Measurements from ENCODE around the gene PGRMC2.

PGRMC2 gene

DNA sequence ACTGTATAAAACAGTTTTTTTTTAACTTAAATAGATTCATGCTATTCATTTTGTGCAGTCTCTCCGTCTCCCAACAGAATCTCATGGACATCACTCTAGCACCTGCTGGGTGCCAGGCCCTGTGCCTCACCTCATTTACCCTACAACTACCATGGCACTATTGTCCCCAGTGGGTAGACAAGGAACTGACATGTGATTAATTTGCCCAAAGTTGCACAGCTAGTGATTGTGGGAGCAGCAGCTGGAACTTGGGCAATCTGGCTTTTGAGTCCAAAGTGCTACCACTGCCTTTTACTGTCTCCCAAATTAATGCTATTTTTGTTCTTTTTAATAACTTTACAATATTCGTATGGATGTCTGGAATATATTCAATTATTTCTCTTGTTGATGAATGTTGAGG lies 11.2 kb upstream of the PGRMC2 start:
- DNase-seq = no peak

DNA sequence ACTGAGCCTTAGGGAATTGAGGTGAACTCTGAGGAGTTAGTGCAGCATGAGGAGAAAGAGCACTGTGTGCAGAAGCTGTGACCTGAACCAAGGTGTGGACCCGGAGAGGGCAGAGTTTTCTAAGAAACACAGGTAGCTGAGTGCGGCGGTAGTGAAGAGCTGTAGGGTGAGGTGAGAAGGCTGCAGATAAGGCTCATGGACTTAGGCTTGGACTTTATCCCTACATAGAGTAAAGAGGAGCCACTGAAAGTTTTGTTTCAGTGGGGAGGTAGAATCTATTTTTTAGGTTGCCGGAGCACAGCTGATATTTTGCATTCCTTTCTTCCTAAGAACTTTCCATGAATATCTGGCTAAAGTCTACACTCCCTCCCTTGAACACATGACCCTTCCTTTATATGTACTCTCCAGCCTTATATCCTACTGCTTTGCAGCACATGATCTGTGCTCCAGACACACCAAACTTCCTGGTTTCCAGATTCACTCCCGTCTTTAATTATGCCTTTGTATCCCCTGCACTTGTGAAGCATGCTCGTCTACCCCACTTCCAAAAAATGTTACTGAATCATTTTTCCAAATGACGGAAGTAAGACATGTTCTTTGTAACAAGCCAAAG lies 10.6 kb upstream of the PGRMC2 start:
- no peak for DNase-seq

DNA sequence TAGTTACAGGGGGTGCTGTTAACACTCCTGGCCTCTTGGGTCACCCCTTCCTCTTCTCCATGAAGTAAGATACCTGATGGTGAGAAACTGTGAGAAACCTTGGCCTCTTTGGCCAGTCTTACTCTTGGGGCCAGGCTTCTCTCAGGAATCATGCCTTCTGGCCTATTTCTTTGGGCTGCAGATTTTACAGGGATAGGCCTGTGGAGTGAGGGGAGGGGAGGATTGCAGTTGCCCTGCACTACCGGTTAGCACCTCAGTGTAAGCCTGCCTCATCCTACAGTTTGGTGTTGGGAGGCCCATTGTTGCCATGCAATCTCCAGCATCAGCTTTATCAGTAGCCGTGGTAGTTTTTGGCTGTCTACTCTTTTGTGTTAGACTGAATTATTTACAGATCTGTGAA lies 7.6 kb upstream of the PGRMC2 start:
- DNase-seq = peak; percentile 56

DNA sequence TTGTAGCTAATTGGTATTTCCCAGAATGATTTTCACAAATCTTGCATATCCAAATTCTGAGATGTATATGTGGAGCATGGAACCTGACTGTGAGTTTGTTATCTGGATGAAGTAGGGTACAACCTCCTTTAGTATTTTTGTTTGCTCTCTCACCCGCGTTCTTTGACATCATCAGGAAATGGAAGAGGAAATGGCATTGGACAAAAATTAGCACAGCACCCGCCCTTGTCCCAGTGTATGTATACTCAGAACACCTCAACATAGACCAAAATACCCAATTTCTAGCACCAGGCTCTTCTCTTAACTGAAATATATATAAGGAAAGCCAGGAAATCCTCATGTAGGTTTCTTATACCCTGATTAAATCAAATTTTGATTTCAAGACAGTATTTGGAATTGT lies 6.9 kb upstream of the PGRMC2 start:
- DNase-seq = no peak

DNA sequence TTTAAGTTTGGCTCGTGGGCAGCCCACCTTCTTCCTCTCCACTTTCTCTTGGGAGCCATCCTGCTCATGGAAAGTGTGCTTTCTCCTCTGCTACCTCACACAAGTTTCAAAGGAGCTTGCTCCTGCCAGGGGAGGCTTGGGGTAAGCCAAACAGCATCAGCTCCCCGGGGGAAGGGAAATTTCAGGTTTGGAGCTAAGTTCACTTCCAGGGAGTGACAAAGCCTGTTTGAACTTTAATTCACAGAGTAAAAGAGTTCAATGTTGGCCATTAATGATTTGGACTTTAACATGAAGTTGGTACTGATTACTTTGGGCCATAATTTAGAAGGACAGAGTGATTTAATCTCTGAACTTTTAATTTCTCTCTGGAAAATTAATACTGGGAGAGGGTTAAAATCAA lies 4.7 kb upstream of the PGRMC2 start:
- no peak for DNase-seq

DNA sequence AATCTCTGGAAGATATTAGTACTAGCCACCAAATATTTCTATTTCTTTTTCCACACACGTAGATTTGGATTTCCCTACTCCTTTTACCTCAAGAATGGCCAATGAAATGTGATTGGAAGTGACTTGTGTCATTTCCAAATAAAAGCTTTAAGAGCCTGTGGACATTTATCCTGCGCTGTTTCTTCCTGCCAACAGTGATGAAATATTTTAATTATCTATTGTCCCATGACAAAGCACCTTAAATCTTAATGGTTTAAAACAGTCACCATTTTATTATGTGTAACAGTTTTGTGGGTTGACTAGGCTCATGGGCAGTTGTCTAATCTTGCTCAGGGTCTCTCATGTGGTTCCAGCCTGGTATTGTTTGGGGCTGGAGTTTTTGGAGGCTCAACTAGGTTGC lies 3.5 kb upstream of the PGRMC2 start:
- no peak for DNase-seq

DNA sequence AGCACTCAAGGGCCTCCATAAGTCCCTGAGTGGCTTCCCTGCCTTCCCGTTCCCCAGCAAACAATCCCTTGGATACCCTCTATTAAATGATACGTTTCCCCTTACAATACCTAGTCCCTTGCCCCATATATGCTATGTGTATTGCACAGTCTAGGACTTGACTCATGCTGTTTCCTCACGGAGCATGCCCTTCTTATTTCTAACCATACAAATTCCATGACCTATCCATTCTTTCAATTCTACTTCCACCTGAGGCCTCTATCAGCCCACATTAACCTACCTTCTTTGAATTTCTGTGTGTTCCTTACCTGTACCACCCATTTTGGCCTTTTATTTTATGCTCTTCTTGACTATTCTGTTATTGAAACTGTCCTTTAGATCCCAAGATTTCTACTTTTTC lies 2.9 kb upstream of the PGRMC2 start:
- no peak for DNase-seq

DNA sequence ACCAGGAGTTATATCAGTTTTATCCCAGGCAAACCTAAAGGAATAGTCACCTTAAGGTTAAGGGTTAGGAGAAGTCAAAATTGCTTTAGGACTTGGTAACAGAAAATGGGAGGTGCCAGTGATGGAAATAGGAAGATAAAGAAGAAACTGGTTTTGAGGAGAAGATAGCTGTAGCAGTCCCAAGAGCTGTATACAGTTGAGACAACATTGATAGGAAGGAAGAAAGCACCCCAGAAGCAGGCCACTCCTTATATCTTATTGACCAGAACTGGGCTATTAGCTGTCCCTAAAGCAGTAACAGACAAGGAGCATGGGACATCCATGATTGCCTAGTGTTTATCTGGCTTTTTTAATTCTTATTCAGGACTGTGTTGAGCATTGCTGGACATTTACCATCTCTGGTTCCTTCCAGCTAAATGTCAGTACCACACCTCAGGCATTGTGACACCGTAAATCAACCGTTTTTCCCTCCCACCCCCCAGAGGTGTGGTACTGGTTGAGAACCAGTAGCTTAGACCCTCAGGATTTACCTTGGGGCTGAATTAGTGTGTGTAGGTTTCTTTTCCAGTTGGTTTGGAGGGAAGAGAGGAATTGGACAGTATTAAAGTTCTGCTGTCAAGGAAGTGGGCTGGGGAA lies 2.0 kb upstream of the PGRMC2 start:
- DNase-seq = no peak

DNA sequence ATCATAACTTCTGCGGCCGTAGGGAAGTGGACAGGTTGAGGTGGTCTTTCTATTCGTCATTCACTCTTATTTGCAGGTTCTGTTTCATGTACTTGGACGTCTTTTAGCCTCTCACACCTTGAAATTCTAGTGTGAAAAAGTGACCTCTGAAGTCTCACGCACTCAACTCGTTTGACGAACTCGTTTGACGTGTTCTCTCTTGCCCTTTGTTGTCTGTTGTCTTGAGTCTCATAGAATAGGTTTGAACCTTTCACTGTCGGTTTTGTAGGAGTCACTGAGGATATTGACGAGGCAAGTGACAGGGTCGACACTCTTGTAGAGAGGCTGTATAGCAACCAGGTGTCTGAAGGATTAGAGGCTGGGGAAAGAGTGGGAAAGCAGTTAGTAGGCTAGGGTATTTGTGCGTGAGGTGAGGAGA lies 1.1 kb upstream of the PGRMC2 start:
- peak; percentile 58 for DNase-seq

DNA sequence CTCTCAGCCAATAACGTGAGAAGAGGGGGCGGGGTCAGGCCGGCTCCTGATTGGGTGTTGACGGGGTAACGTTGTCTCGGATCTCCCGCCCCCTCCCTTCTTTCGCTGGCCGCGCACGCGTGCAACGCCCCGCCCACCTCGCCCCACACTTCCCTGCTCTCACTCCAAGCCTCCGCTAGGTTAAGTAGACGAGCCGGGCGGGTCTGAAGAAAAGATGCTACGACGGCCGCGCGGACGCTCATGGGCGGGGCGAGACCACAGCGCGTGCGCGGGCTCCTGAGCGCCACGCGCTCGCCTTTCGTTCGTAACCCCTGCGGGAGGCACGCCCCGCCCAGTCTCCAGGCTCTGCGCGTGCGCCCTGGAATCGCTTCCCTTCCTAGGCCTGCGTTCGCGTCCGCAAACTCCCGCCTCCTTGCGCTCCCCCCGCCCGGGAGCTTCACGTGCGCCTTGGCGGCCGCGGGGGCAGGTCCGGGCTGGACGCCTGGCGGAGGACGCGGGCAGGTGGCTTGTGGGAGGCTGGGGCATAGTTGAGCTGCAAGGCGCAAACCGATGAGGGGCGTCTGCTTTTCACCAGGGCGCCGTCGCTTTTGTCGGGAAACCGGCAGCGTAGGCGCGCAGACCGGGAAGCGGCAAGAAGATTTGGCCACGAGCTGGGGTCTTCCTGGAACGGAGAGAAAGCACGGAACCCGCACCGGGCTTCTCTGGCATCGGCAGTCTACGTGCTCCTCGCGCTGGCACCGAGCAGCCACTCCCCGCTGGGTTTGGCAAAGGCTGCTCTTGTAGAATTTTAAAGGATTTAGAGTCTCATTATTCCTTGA lies 467 bp upstream of the PGRMC2 start:
- DNase-seq = peak; percentile 99

DNA sequence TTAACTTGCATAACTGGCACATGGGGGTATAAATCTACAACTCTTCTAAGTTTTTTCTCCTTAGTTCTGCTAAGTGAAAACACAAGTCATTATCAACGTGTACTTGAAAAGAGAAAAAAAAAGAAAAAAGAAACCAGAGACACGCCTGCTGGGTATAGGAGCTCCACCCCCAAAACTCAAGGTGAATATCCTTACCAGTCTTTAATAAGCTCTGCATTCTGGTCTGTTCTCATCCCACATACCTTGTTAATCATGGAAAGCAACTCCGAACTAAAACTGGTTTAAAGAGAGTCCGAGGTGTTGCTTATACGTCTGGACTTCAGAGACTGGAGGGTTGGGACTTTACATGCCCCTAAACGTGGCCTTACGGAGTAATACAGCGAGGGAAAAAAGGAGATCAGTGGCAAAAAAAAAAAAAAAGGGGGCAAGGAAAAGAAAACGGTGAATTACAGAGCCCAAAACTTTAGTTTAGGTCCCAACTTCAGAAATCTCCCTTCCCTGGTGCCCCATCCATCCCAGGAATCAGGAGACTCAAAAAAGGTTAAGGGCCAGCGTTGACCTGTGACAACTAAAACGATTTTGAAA lies 1.0 kb downstream of the PGRMC2 start:
- DNase-seq = no peak

DNA sequence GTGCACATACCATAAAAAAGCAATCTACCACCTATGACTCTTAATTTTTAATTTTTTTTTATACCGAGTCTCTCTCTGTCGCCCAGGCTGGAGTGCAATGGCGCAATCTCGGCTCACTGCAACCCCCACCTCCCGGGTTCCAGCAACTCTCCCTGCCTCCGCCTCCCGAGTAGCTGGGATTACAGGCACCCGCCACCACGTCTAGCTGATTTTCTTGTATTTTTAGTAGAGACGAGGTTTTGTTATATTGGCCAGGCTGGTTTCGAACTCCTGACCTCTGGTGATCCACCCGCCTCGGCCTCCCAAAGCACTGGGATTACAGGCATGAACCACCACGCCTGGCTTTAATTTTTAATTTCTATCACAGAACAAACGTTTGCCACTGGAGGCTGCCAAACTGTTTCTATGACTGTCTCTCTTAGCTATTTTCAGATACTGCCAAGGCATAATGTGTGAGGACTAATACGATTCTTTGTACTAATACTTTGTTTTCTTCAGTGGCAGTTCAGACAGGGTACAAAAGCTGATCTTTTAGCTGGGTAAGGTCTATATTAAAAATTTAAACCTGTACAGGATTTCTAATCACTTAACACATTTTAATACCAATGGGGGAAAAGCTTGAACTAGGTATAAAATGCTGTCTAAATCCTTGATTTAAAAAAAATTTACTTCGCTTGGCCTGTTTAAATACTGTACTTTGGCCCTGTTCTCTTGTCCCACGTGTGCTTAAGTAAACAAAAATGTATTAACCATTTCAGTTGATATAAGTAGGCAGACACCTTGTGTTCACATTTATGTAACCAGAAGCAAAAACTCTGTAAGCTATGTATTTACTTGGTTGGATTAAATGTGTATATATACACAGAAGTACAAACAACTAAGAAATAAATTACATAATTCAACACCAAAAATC lies 2.3 kb downstream of the PGRMC2 start:
- DNase-seq = no peak

DNA sequence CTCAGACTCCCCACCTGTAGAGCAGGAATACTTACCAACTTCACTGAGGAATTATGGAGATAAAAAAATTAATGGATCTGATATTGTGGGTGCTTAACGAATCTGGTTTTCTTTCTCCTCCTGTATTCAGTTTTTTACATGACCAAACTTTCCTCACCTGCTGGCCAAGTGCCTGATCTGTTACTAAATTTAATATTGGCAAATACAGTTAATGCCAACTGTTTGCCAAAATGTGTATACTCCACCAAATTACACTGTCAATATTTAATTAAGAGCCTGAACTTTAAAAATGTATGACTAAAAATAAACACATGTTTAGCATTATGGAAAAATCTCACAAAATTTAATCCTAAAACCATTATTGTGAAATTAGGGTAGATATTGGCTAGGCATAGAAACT lies 3.3 kb downstream of the PGRMC2 start:
- DNase-seq = no peak

DNA sequence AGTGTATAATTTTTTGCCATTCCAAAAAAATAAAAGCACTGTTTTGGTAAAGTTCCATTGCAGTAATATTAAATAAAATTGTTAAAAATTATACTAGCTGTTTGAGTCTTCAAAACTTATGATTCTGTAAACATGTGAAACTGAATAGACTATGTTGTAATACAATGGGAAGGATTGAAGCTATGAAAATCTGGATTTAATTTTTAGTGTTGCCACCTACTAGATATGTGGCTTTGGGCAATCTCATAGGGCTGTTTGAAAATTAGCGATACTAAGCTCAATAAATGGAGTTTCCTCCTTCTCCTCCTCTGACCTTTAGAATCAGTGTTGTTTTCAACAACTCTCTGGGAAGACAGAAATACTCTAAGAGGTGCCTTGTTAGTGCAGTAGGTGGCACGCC lies 4.5 kb downstream of the PGRMC2 start:
- DNase-seq = no peak

DNA sequence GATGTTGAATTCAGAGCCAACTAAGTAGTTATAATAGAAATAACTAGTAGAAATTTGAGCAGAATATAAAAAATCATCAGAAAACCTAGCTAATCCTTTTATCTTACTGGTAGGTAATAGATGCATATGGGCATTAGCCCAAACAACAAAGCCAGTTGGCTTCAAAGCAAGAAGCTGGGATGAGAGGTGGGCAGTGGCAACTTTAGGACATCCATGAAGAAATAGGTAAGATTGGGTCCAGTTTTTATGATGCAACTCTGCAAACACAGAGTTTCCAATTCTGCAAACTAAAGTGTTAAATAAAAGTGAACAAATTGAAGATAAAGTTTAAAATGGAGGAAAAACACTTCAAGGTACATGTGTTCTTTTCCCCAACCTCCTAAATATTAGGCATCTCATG lies 5.1 kb downstream of the PGRMC2 start:
- DNase-seq = no peak

DNA sequence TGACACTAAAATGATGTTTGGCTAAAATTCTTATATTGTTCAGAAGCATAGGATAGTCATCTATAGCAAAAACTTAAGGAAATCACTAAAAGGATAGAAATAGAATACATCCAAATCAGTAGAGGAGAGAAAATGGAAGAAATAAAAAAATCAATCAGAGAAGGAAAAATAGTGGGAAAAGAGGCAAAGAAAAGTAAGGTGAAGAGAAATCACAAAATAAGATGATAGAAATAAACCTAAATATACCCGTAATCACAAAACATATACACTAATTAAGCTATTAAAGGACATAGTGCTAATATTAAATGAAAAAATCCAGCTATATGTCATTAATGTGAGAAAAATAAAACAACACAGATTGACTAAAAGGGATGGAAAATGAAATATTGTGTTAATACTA lies 6.3 kb downstream of the PGRMC2 start:
- no peak for DNase-seq

DNA sequence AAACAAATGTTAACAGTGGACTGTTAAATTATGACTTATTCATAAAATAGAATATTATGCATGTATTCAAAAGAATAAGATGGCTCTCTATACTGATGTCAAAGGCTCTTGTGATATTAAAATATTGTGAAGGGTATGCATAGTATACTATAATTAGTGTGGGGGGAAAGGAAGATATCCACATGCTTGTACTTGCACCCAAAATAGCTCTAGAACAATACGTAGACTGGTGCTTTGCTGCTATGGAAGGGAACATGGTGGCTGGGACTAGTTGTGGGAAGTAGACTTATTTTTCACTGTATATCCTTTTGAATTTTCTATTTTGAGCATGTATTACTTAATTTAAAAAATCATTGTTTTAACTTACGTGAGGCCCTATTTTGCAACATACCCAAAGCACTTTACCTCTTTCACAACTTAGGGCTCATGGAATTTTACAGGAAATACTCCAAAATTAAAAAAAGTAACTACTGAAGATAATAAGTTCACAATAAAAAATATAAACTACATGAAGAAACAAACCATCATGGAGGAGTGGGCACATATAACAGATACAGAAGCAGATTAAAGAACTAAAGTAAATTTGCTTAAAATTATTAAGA lies 7.9 kb downstream of the PGRMC2 start:
- no peak for DNase-seq

DNA sequence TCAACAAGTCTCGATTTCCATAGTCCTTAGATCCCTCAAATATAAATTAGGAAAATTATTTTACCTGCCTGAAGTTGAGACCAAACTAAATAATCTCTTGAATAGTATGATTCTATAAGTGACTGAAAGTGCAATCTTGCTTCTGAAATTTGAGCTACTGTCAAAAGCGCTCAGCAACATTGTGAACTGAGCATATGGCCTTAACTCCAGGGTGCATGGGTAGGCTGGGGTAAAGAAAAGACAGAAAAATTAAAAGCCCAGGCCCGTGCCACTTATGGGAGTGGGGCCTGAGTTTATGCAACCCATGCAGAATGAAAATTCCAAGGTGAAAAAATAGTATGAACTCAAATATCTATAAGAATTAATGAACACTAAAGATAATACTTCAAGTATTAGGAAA lies 9.8 kb downstream of the PGRMC2 start:
- DNase-seq = no peak

DNA sequence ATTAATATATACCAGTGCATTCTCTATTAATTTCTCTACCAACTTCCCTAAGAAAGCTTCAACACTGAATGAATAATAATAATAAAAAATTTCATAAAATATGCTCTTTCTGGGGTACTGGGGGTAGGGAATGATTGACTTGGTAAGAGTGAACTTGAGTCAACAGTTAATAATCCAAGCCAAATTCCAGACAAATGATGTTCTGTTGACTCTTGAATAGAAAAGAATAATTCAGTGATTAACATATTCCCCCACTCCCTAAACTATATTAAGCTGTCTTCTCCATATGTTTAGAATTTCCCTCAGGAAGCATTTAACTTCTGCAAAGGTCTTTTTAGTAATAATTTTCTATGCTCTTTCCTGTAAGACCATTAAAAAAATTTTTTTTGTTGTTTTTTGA lies 12.3 kb downstream of the PGRMC2 start:
- no peak for DNase-seq

DNA sequence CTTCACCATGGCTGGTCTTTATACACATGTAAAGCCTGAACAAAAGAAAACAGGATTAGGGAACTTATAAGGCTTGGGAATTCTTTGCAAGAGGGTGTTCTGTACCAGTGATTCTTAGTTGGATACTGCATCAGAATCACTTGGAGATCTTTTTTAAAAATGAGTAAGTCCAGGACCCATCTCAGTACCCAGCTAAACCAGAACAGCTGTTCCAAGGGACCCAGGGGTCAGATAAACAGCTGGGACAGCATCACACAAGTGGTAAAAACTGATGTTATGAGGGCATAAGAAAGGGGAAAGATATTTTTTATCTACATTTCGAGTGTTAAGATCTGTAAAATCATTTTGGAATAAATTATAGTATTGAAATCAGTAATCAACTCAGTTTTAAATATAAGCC lies 16.1 kb downstream of the PGRMC2 start:
- DNase-seq = no peak

DNA sequence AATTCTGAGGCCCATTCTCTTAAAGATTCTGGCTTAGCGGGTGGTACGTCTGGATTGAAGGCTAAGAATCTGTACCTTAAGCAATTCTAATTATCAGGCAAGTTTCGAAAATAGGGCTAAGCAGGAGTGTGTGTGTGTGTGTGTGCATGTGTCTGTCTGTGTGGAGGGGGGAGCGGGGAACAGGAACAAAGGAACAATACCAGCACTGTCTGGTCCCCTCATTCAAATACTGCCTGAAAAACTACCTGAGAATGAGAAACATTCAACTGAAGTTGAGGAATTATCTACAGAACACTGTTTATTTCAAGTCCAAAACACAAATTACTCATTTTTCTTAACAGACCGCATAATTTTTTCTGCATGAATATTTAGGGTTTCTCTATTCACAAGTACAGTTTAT lies 18.6 kb downstream of the PGRMC2 start:
- peak; percentile 56 for DNase-seq

DNA sequence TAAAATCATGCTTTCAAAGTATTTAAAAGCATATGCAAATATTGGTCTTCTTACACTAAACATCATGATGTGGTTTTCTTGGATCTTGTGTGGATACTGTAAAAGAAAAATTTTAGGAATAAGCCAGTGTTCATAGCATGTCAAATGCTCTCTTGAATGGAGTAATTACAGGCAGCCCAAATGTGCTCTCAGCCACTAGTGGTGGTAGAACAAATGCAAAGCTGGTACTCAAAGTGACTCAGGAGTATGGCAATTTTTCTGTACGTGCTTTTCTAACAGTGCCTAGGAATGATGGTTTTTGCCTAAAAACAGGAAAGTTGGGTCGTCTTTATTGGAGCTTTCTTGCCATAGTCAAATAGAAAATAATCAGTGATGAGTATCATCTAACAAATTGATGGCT lies 19.9 kb downstream of the PGRMC2 start:
- DNase-seq = no peak
